Measurements from ENCODE around the gene MBOAT2. TPM values are rescaled to one million over a fixed set of nuclear protein-coding genes. Genes with fewer than 3 reads are reported as not detected.
"Not testable (repeated sequence)": the region's sequence is repeated elsewhere in the genome, so short reads cannot be mapped to it uniquely, and the experiment has no call there.

MBOAT2 gene
- total RNA-seq, 4 donors from 2014 or later = 5.7 to 12.6 (median 7.4) TPM

GRCh38 chr2:8923183-8923582, 80.3 kb downstream of the MBOAT2 start:
- DNase-seq (ENCODE audit: low spot score) (no peak), ATAC-seq (ENCODE audit: low FRiP score) (no peak)
- TF ChIP-seq, protein P1, sequence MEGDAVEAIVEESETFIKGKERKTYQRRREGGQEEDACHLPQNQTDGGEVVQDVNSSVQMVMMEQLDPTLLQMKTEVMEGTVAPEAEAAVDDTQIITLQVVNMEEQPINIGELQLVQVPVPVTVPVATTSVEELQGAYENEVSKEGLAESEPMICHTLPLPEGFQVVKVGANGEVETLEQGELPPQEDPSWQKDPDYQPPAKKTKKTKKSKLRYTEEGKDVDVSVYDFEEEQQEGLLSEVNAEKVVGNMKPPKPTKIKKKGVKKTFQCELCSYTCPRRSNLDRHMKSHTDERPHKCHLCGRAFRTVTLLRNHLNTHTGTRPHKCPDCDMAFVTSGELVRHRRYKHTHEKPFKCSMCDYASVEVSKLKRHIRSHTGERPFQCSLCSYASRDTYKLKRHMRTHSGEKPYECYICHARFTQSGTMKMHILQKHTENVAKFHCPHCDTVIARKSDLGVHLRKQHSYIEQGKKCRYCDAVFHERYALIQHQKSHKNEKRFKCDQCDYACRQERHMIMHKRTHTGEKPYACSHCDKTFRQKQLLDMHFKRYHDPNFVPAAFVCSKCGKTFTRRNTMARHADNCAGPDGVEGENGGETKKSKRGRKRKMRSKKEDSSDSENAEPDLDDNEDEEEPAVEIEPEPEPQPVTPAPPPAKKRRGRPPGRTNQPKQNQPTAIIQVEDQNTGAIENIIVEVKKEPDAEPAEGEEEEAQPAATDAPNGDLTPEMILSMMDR (IDR thresholded peaks at IDR 0.05) = no peak

- ATAC-seq (ENCODE audit: low FRiP score) = no peak
- DNase-seq (ENCODE audit: low spot score) = no peak
- TF ChIP-seq, protein P1 (IDR thresholded peaks at IDR 0.05) = no peak
Measured at GRCh38 chr2:8922431-8922830, 81.1 kb downstream of the MBOAT2 start.

GRCh38 chr2:8918412-8918811, 85.1 kb downstream of the MBOAT2 start:
- TF ChIP-seq, protein P1 (IDR thresholded peaks at IDR 0.05) = no peak
- DNase-seq (ENCODE audit: low spot score) (no peak), ATAC-seq (ENCODE audit: low FRiP score) (no peak)

- ATAC-seq (ENCODE audit: low FRiP score) (no peak), DNase-seq (ENCODE audit: low spot score) (no peak)
- TF ChIP-seq, protein P1 (IDR thresholded peaks at IDR 0.05) = no peak
Measured at GRCh38 chr2:8915941-8916340, 87.5 kb downstream of the MBOAT2 start.

DNA sequence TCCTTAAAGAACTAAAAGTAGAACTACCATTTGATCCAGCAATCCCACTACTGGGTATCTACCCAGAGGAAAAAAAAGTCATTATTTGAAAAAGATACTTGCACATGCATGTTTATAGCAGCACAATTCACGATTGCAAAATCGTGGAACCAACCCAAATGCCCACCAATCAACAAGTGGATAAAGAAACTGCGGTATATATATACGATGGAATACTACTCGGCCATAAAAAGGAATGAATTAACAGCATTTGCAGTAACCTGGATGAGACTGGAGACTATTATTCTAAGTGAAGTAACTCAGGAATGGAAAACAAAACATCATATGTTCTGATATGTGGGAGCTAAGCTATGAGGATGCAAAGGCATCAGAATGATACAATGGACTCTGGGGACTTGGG, 89.7 kb downstream of the MBOAT2 start:
- not testable (repeated sequence) for ATAC-seq (ENCODE audit: low FRiP score); DNase-seq (ENCODE audit: low spot score)

- DNase-seq (ENCODE audit: low spot score) = no peak
- TF ChIP-seq, protein P1 (IDR thresholded peaks at IDR 0.05) = no peak
- no peak for ATAC-seq (ENCODE audit: low FRiP score)
Measured at GRCh38 chr2:8907764-8908288, 95.7 kb downstream of the MBOAT2 start.

DNA sequence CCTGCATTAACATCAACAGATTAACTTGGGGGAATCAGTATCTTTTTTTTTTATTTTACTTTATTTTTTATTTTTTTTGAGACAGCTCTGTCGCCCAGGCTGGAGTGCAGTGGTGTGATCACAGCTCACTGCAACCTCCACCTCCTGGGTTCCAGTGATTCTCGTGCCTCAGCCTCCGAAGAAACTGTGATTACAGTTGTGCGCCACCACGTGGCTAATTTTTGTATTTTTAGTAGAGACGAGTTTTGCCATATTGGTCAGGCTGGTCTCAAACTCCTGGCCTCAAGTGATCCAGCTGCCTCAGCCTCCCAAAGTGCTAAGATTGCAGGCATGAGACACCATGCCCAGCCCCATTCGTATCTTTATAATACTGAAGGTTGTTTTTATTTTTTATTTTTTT, 99.6 kb downstream of the MBOAT2 start:
- not testable (repeated sequence) for DNase-seq (ENCODE audit: low spot score); ATAC-seq (ENCODE audit: low FRiP score)

DNA sequence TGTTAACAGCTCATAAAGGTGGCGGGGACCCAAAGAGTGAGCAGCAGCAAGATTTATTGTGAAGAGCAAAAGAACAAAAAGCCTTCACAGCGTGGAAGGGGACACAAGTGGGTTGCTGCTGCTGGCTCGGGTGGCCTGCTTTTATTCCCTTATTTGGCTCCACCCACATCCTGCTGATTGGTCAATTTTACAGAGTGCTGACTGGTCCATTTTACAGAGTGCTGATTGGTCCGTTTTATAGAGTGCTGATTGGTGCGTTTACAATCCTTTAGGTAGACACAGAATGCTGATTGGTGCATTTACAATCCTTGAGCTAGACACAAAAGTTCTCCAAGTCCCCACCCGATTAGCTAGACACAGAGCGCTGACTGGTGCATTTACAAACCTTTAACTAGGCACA, 100.7 kb downstream of the MBOAT2 start:
- DNase-seq (ENCODE audit: low spot score); ATAC-seq (ENCODE audit: low FRiP score): not testable (repeated sequence)

- ATAC-seq (ENCODE audit: low FRiP score); DNase-seq (ENCODE audit: low spot score): not testable (repeated sequence)
Measured at GRCh38 chr2:8897206-8897605, 106.3 kb downstream of the MBOAT2 start.

- not testable (repeated sequence) for ATAC-seq (ENCODE audit: low FRiP score); DNase-seq (ENCODE audit: low spot score)
Measured at GRCh38 chr2:8896671-8897070, 106.8 kb downstream of the MBOAT2 start.

- ATAC-seq (ENCODE audit: low FRiP score); DNase-seq (ENCODE audit: low spot score): not testable (repeated sequence)
Measured at GRCh38 chr2:8895087-8895912, 108.2 kb downstream of the MBOAT2 start.
